ENCODE measurements around the gene GABRR2. TPM values are rescaled to one million over a fixed set of nuclear protein-coding genes. Genes with fewer than 3 reads are reported as not detected.
A peak's percentile ranks its signal among the peaks of the same experiment; 100 is the strongest.

The GABRR2 gene
- polyA plus RNA-seq, 1 donor from 2014 or later, result 0.31 TPM

DNA sequence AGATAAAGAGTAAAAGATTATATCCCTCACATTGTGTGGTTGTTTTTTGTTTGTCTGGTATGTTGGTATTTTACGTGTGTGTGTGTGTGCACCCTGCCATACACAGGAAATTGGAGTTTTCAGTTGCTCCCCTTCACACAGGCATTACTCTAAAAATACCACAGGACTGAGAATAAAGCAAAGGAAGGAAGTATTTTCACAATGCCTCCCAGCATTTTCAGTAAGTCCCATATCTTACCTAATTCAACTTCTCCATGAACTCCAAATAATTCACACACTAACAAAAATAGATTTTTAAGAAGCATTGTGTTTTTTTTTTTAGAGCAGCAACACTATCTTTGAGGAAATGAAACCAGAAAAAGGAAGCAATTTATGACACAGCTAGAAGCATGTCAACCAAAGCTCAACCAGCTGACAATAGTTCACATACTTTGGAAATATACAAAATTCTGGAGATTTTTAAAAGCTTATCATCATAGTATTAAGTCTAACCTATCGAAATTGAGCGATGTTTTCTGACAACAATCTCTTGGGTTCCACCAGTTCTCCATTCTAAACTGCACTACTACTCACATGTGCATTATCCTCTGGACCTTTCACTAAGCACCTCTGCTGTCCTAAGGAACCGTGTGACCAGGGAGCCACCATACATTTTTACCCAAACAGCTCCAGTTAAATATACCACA is 35.3 kb upstream of the GABRR2 start:
- no peaks in the 10 kb centered on the region for H4K20me1 ChIP-seq (ENCODE audit: insufficient read depth)
- no peak for TF ChIP-seq EP300 (conservative IDR thresholded peaks at IDR 0.05; ENCODE audit: poor library complexity, severe bottlenecking)
- TF ChIP-seq, protein P1, sequence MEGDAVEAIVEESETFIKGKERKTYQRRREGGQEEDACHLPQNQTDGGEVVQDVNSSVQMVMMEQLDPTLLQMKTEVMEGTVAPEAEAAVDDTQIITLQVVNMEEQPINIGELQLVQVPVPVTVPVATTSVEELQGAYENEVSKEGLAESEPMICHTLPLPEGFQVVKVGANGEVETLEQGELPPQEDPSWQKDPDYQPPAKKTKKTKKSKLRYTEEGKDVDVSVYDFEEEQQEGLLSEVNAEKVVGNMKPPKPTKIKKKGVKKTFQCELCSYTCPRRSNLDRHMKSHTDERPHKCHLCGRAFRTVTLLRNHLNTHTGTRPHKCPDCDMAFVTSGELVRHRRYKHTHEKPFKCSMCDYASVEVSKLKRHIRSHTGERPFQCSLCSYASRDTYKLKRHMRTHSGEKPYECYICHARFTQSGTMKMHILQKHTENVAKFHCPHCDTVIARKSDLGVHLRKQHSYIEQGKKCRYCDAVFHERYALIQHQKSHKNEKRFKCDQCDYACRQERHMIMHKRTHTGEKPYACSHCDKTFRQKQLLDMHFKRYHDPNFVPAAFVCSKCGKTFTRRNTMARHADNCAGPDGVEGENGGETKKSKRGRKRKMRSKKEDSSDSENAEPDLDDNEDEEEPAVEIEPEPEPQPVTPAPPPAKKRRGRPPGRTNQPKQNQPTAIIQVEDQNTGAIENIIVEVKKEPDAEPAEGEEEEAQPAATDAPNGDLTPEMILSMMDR (IDR thresholded peaks at IDR 0.05; ENCODE audit: poor library complexity, severe bottlenecking), result no peak
- TF ChIP-seq, protein P2, sequence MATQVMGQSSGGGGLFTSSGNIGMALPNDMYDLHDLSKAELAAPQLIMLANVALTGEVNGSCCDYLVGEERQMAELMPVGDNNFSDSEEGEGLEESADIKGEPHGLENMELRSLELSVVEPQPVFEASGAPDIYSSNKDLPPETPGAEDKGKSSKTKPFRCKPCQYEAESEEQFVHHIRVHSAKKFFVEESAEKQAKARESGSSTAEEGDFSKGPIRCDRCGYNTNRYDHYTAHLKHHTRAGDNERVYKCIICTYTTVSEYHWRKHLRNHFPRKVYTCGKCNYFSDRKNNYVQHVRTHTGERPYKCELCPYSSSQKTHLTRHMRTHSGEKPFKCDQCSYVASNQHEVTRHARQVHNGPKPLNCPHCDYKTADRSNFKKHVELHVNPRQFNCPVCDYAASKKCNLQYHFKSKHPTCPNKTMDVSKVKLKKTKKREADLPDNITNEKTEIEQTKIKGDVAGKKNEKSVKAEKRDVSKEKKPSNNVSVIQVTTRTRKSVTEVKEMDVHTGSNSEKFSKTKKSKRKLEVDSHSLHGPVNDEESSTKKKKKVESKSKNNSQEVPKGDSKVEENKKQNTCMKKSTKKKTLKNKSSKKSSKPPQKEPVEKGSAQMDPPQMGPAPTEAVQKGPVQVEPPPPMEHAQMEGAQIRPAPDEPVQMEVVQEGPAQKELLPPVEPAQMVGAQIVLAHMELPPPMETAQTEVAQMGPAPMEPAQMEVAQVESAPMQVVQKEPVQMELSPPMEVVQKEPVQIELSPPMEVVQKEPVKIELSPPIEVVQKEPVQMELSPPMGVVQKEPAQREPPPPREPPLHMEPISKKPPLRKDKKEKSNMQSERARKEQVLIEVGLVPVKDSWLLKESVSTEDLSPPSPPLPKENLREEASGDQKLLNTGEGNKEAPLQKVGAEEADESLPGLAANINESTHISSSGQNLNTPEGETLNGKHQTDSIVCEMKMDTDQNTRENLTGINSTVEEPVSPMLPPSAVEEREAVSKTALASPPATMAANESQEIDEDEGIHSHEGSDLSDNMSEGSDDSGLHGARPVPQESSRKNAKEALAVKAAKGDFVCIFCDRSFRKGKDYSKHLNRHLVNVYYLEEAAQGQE (IDR thresholded peaks at IDR 0.05; ENCODE audit: borderline replicate concordance), result no peak
- no peak for TF ChIP-seq RAD21 (conservative IDR thresholded peaks at IDR 0.05)
- TF ChIP-seq POLR2AphosphoS5 (IDR thresholded peaks at IDR 0.05), result no peak
- no peak for TF ChIP-seq EZH2 (IDR thresholded peaks at IDR 0.05; ENCODE audit: borderline replicate concordance, insufficient read depth, low read length, poor library complexity, severe bottlenecking)
- no peak for TF ChIP-seq MXI1 (conservative IDR thresholded peaks at IDR 0.05; ENCODE audit: poor library complexity, severe bottlenecking)
- no peak for TF ChIP-seq SMC3 (conservative IDR thresholded peaks at IDR 0.05; ENCODE audit: poor library complexity)
- TF ChIP-seq TAF1 (IDR thresholded peaks at IDR 0.05; ENCODE audit: low read depth), result no peak
- peak overlapping the region; percentile 49 for H3K4me2 ChIP-seq (ENCODE audit: low read length)

GRCh38 chr6:89348372-89348771 is 33.3 kb upstream of the GABRR2 start:
- TF ChIP-seq, protein P1 (IDR thresholded peaks at IDR 0.05; ENCODE audit: poor library complexity, severe bottlenecking), result no peak
- TF ChIP-seq, protein P2 (IDR thresholded peaks at IDR 0.05; ENCODE audit: borderline replicate concordance), result no peak
- no peak for TF ChIP-seq TAF1 (IDR thresholded peaks at IDR 0.05; ENCODE audit: low read depth)
- no peak for TF ChIP-seq EZH2 (IDR thresholded peaks at IDR 0.05; ENCODE audit: borderline replicate concordance, insufficient read depth, low read length, poor library complexity, severe bottlenecking)
- TF ChIP-seq EP300 (conservative IDR thresholded peaks at IDR 0.05; ENCODE audit: poor library complexity, severe bottlenecking), result no peak
- no peak for TF ChIP-seq POLR2AphosphoS5 (IDR thresholded peaks at IDR 0.05)
- TF ChIP-seq RAD21 (conservative IDR thresholded peaks at IDR 0.05), result no peak
- no peak for TF ChIP-seq SMC3 (conservative IDR thresholded peaks at IDR 0.05; ENCODE audit: poor library complexity)
- TF ChIP-seq MXI1 (conservative IDR thresholded peaks at IDR 0.05; ENCODE audit: poor library complexity, severe bottlenecking), result no peak
- Histone ChIP-seq H4K20me1 (ENCODE audit: insufficient read depth) (no peaks in the 10 kb centered on the region), H3K9me2 (ENCODE audit: insufficient read depth, low read length) (no peaks in the 10 kb centered on the region), H3K4me3 (ENCODE audit: low read length) (peak overlapping the region; percentile 23), H3K9ac (ENCODE audit: low read length) (no peak overlapping the region), H3K4me2 (ENCODE audit: low read length) (no peak overlapping the region), H3K36me3 (ENCODE audit: insufficient read depth, low read length) (no peaks in the 10 kb centered on the region), H3K9me3 (ENCODE audit: low read length) (no peaks in the 10 kb centered on the region), H3F3A (ENCODE audit: insufficient read depth, low read length, poor library complexity, severe bottlenecking) (no peaks in the 10 kb centered on the region), H2AFZ (ENCODE audit: low read depth, low read length) (no peak overlapping the region), H3K27ac (ENCODE audit: low read length) (peak overlapping the region; percentile 7), H3K27me3 (ENCODE audit: insufficient read depth, low read depth, low read length) (no peaks in the 10 kb centered on the region), H3K79me2 (replicated peaks; ENCODE audit: insufficient read depth, low read length) (peaks cover 73% of the 10 kb centered on the region)

More for the DNA sequence above, 35.3 kb upstream of the GABRR2 start:
- no peaks in the 10 kb centered on the region for H3F3A ChIP-seq (ENCODE audit: insufficient read depth, low read length, poor library complexity, severe bottlenecking)
- no peaks in the 10 kb centered on the region for H3K9me3 ChIP-seq (ENCODE audit: low read length)
- H3K4me3 ChIP-seq (ENCODE audit: low read length), result peak overlapping the region; percentile 91
- no peak overlapping the region for H3K27ac ChIP-seq (ENCODE audit: low read length)
- no peak overlapping the region for H2AFZ ChIP-seq (ENCODE audit: low read depth, low read length)
- peak overlapping the region; percentile 4 for H3K9ac ChIP-seq (ENCODE audit: low read length)
- peaks cover 70% of the 10 kb centered on the region for H3K79me2 ChIP-seq (replicated peaks; ENCODE audit: insufficient read depth, low read length)
- no peaks in the 10 kb centered on the region for H3K9me2 ChIP-seq (ENCODE audit: insufficient read depth, low read length)
- H3K36me3 ChIP-seq (ENCODE audit: insufficient read depth, low read length), result no peaks in the 10 kb centered on the region
- H3K27me3 ChIP-seq (ENCODE audit: insufficient read depth, low read depth, low read length), result no peaks in the 10 kb centered on the region
